D721Med (cell line): ENCODE measurements around the gene CASKIN2.

ENCODE experiments used
- DNase-seq: peaks from one replicate; pipeline ENCODE4 v3.0.0; 2011; ENCODE audit warnings: low spot score; ENCODE audit not compliant: insufficient read length
- FAIRE-seq: peaks from 2 replicates; lab custom pipeline; 2011; peaks lifted over from hg19 to GRCh38; lab: Jason Lieb, UNC
- TF ChIP-seq, protein P1 (sequence below): IDR thresholded peaks from 2 replicates; pipeline ENCODE4 v1.5.1; 2012; ENCODE audit warnings: mild to moderate bottlenecking, control low read depth; ENCODE audit not compliant: insufficient read depth; ENCODE audit errors: missing control alignments

Gene CASKIN2

DNA sequence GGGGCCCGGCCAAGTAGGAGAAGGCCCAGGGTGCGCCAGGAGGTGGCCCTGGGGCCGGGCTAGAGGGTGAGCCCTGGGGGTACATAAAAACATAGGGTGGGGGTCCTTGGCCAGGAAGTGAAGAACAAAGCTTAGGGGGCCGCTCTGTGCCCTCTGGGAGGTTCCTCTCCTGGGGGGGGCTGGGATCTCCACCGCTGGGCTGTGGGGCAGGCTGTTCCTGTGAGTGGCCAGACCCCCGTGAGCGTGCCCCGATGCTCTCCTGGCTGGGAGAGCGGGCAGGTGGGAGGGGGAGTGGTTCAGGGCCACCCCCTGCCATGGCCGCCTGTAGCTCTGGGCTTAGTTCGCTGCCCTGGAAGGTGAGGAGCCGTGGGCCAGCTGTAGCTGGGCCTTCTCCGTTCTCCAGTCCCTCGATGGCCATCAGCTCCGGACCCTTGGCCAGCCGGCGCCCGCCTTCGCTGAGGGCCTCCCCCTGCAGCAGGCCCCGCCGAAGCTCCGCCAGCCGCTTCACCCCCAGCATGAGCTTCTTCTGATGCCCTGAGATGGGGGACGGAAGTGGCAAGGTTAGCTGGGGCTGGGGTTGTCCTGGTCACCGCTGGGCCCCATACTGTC lies 12.5 kb downstream of the CASKIN2 start:
- FAIRE-seq, result no peak
- TF ChIP-seq, protein P1, sequence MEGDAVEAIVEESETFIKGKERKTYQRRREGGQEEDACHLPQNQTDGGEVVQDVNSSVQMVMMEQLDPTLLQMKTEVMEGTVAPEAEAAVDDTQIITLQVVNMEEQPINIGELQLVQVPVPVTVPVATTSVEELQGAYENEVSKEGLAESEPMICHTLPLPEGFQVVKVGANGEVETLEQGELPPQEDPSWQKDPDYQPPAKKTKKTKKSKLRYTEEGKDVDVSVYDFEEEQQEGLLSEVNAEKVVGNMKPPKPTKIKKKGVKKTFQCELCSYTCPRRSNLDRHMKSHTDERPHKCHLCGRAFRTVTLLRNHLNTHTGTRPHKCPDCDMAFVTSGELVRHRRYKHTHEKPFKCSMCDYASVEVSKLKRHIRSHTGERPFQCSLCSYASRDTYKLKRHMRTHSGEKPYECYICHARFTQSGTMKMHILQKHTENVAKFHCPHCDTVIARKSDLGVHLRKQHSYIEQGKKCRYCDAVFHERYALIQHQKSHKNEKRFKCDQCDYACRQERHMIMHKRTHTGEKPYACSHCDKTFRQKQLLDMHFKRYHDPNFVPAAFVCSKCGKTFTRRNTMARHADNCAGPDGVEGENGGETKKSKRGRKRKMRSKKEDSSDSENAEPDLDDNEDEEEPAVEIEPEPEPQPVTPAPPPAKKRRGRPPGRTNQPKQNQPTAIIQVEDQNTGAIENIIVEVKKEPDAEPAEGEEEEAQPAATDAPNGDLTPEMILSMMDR, result no peak
- no peak for DNase-seq

DNA sequence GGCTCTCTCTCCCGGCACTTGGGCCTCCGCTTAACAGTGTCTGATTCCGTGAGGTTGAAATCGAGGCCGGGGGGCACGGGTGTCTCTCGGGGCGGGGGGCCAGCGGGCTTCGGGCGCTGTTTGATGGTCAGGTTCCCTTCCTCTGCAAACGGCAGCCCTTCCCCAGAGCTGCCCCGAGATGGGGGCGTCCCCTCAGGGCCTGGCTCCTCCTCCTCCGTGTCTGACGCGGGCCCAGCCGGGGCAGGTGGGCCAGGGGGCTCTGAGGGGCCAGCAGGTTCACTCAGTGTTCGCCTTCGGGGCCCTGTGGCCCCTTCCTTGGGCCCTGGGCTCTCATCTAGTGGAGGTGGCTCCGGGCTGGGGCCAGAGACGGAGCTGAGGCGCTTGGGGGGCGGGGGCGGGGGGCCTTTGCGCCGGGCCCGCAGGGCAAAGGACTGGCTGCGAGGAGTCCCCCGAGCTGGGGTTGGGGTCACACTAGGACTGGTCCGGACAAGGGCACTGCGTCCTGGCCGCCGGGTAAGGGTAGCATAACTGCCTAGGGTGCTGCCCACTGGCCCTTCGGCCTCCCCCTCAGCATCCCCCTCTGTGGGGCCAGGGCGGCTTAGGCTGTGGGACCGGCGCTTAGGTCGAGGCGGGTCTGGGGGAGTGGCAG lies 13.1 kb downstream of the CASKIN2 start:
- FAIRE-seq (no peak), DNase-seq (no peak)
- TF ChIP-seq, protein P1, result no peak

DNA sequence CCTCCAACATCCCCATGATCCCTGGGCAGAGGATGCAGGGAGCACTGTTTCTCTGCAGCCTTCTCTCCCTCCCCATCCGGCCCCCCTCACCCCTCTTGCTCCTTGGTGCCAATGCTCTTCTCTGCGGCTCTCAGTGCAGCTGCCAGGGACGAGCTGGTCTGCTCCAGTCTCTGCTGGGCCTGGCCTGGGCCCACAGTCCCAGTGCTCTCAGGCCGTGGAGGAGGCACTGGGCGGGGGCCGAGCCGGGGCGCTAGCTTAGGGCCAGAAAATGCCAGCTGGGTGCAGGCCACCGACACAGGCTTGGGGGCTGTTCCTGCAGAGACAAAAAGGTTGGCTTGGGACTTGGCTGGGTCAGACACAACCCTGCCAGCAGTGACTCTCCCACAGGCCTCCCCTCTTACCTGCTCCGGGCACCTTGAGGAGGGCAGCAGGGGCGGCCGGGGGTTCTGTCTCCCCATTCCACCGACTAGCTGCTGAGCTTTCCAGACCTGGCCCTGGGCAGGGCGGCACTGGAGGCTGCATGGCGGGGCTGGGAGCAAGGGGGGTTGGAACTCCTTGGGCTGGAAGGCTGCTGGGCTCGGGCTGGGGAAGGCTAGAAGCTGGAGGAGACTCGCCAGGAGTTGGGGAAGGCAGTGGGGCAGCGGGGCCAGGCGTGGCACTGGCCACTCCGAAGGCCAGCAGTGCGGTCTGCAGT lies 13.8 kb downstream of the CASKIN2 start:
- TF ChIP-seq, protein P1, result no peak
- no peak for FAIRE-seq
- no peak for DNase-seq

DNA sequence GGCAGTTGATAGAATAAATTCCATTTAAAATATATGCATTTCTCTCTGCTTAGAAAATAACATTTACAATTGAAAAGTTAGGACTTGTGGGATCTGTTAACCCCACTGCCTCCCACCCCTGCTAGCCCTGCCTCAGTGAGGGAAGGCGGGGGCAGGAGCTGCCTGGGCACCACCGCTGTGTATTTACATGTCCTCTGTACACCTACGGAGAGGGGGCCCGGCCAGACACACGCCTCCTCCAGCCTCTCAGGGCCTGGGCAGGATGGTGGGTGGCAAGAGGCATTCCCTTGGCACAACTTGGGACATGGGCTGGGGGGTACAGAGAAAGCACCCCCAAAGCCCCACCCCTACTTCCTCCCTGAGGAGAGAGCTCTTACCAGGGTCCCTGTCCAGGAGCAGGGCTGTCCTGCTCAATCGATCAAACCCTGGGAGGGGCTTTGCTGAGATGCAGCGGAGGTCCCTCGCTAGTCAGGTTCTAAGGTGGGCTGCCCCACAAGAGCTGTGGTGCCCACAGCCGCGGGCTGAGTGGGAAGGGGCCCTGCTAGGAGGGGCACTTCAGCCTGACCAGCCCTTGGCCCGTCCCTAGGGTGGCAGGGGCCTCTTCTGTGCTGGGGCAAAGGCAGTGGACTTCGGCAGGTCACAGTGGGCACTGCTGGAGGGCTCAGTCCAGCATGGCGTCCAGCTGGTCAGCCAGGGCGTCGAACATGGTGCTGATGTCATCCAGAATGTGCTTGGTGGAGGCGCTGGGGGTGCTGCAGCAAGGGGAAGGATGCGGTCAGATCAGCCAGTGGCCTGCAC lies 14.7 kb downstream of the CASKIN2 start:
- TF ChIP-seq, protein P1, result no peak
- DNase-seq (no peak), FAIRE-seq (no peak)

DNA sequence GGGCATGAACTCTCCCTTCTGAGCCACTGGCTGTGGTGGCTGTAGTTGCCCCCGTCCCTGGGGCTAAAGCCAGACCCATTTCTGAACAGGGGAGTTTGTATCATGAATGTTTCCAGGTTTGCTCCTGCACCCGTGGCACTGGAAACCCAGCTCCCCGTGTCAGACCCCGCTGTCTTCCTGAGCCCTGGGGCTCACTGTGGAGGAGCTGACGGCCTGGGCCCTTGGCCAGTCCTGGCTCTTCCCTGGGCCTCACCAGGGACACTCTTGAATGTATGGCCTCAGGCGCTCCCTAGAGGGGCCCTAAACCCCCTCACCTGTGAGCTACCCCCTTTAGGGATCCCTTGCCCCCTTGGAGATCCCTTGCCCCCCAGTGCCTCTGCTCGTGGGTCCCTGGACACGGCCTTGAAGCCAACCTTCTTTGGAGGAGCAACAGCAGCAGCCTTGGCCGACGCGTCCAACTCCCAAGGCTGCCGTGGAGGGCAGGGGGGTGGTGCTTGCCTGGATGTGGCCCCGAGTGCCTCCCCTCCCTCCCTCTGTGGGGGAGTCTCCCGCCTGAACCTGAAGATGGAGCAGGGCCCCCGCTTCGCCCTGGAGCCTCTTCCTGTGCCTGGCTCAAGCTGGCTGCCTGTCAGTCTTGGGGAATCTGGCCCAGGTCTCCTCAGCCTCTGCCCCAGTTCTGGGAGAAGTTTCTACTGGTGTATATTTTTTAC lies 15.9 kb downstream of the CASKIN2 start:
- FAIRE-seq, result no peak
- TF ChIP-seq, protein P1, result no peak
- DNase-seq, result no peak

DNA sequence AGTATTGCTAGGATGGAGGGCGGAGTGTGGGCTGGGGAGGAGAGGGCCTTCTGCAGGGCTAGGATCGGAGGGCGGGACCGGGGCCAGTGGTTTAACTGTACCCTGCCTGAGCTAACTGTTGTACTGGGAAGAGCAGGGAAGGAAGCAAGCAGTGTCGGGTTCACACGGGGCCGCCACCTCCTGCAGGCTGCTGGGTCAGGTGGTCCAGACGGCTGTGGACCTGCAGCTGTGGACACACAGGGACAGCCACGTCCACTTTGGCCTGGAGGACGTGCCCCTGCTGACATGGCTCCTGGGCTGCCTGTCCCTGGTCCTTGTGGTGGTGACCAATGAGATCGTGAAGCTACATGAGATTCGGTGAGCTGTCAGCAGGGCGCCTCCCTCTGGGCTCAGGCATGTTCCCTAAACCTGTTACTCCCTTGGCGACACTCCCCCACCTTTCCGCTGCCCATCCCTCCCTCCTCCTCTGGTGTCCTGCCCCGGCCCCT lies 16.6 kb downstream of the CASKIN2 start:
- TF ChIP-seq, protein P1, result no peak
- DNase-seq, result no peak
- FAIRE-seq, result no peak
